Thyroid gland (tissue), 4 donors: ENCODE measurements around the gene OLAH. TPM values are rescaled to one million over a fixed set of nuclear protein-coding genes. Genes with fewer than 3 reads are reported as not detected.

Experiments used
- DNase-seq, 2 donors: peaks; one replicate each; pipeline ENCODE4 v3.0.0-alpha.2; 2019
- H3K27ac ChIP-seq, 3 donors: fragments of 200-600 bp; sonication (generic); 1 replicate in 2 of 3; 2 replicates in 1 of 3; pipeline ENCODE4 v1.5.1; 2016 to 2019; ENCODE audit warnings: mild to moderate bottlenecking in 1 of 3, moderate library complexity in 1 of 3
- H3K27me3 ChIP-seq: fragments of 200-600 bp; sonication (generic); one replicate; pipeline ENCODE4 v1.5.1; 2019
- H3K36me3 ChIP-seq, 2 donors: fragments of 200-600 bp; sonication (generic); one replicate each; pipeline ENCODE4 v1.5.1; 2016 to 2019
- H3K4me1 ChIP-seq, 2 donors: fragments of 200-600 bp; sonication (generic); one replicate each; pipeline ENCODE4 v1.5.1; 2017 to 2019
- H3K4me3 ChIP-seq, 3 donors: fragments of 200-600 bp; sonication (generic); replicated peaks in 1 of 3; 1 replicate in 2 of 3; 2 replicates in 1 of 3; pipeline ENCODE4 v1.5.1; 2016; ENCODE audit warnings: mild to moderate bottlenecking in 1 of 3
- H3K9me3 ChIP-seq: fragments of 200-600 bp; sonication (generic); one replicate; pipeline ENCODE4 v1.5.1; 2017
- CTCF ChIP-seq, 6 experiments: fragments of 200-600 bp in 3 of 6; fragments of 450-650 bp in 3 of 6; sonication (generic) in 3 of 6; IDR thresholded peaks; one replicate each; pipeline ENCODE4 v1.5.1; 2016 to 2019; ENCODE audit warnings: antibody characterized with exemption in 6 of 6, mild to moderate bottlenecking in 2 of 6, inconsistent platforms in 1 of 6, moderate library complexity in 1 of 6
- POLR2A ChIP-seq, 2 donors: fragments of 450-650 bp; IDR thresholded peaks; one replicate each; pipeline ENCODE4 v1.6.1; 2017; ENCODE audit warnings: antibody characterized with exemption in 2 of 2, mild to moderate bottlenecking in 2 of 2, moderate library complexity in 1 of 2
- WGBS, 2 donors: methylation state at CpG; one replicate each; pipeline ENCODE4 v1.1.5; 2017; 5-methylcytosine and 5-hydroxymethylcytosine counted together
- intact Hi-C: fragments of 100-400 bp; cut with DNase I; formaldehyde crosslinking; loops from one replicate; pipeline ENCODE4 v1.15.1; 2023
- total RNA-seq, 4 donors: library from RNA; depleted of rRNA; stranded (reverse); fragments of >200 nt; gene quantifications; one replicate each; pipeline ENCODE4 v1.2.3, GENCODE V29; 2016

Gene OLAH
- total RNA-seq, 4 donors from 2014 or later, result 4.8 TPM; not detected in 3

DNA sequence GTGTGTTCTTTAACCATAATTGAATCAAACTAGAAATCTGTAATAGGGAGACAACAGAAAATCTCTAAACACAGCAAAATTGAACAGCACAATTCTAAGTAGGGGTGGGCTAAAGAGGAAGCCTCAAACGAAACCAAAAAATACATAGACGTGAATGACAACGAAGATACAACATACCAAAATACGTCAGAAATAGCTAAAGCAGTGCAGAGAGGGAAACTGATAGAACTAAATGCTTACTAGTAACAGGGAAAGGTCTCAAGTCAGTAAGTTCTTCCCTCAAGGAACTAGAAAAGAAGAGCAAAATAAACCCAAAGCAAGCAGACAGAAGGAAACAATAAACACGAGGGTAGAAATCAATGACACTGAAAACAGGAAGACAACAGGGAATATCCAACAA is 72.5 kb downstream of the OLAH start:
- no peaks in the 10 kb centered on the region for H3K9me3 ChIP-seq
- H3K4me1 ChIP-seq, result no peaks in the 10 kb centered on the region
- WGBS, 2 donors, result 96 to 98% methylated on average over 5 of the region's 5 CpGs
- TF ChIP-seq CTCF (IDR thresholded peaks at IDR 0.05), result no peak
- no peak for TF ChIP-seq POLR2A (IDR thresholded peaks at IDR 0.05)
- H3K27ac ChIP-seq, result no peak overlapping the region
- H3K27me3 ChIP-seq, result no peaks in the 10 kb centered on the region
- no peak for DNase-seq
- peaks cover 8 to 14% of the 10 kb centered on the region in 2 donors for H3K36me3 ChIP-seq
- intact Hi-C loops, result no loop called here
- H3K4me3 ChIP-seq, result no peak overlapping the region

- no peak for DNase-seq
- Histone ChIP-seq H3K9me3 (no peaks in the 10 kb centered on the region), H3K4me1 (no peaks in the 10 kb centered on the region), H3K4me3 (no peak overlapping the region), H3K36me3 (peaks cover 8 to 9% of the 10 kb centered on the region in 2 donors), H3K27me3 (no peaks in the 10 kb centered on the region), H3K27ac (no peak overlapping the region)
- intact Hi-C loops, result no loop called here
- WGBS, 2 donors, result 70 to 86% methylated on average over 1 of the region's 1 CpG
- no peak for TF ChIP-seq POLR2A (IDR thresholded peaks at IDR 0.05)
- TF ChIP-seq CTCF (IDR thresholded peaks at IDR 0.05), result no peak
Measured at GRCh38 chr10:15118615-15119014, 74.9 kb downstream of the OLAH start.

- Histone ChIP-seq H3K9me3 (no peaks in the 10 kb centered on the region), H3K27ac (no peak overlapping the region), H3K4me3 (no peak overlapping the region), H3K4me1 (no peaks in the 10 kb centered on the region), H3K27me3 (no peaks in the 10 kb centered on the region), H3K36me3 (peaks cover 8 to 9% of the 10 kb centered on the region in 2 donors)
- intact Hi-C loops, result no loop called here
- 95 to 99% methylated on average over 5 of the region's 5 CpGs for WGBS, 2 donors
- DNase-seq, result no peak
- TF ChIP-seq POLR2A (IDR thresholded peaks at IDR 0.05), result no peak
- no peak for TF ChIP-seq CTCF (IDR thresholded peaks at IDR 0.05)
Measured at GRCh38 chr10:15120523-15120922, 76.8 kb downstream of the OLAH start.

DNA sequence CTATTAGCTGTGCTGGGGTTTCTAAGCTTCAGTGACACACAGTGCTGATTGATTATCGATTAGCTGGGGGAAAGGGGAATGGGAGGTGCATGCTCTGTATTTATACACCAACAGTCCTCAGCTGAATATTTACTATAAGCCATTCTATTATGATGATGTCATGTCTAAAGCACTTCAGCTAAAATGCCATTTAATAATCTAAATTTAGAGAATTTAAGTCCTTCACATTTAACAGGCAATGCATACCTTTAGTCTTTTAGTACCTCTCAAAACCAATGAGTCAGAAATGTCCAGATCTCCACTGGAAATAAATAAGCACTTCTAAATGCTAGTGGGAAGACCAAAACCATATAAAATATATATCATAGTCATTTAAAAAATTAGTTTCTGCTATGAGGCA is 78.0 kb downstream of the OLAH start:
- no peak overlapping the region for H3K27ac ChIP-seq
- intact Hi-C loops, result no loop called here
- H3K27me3 ChIP-seq, result no peaks in the 10 kb centered on the region
- TF ChIP-seq CTCF (IDR thresholded peaks at IDR 0.05) (no peak), POLR2A (IDR thresholded peaks at IDR 0.05) (no peak)
- WGBS, 2 donors, result 86 to 100% methylated on average over 1 of the region's 1 CpG
- no peak for DNase-seq
- peaks cover 8 to 9% of the 10 kb centered on the region in 2 donors for H3K36me3 ChIP-seq
- no peaks in the 10 kb centered on the region for H3K4me1 ChIP-seq
- H3K4me3 ChIP-seq, result no peak overlapping the region
- no peaks in the 10 kb centered on the region for H3K9me3 ChIP-seq

DNA sequence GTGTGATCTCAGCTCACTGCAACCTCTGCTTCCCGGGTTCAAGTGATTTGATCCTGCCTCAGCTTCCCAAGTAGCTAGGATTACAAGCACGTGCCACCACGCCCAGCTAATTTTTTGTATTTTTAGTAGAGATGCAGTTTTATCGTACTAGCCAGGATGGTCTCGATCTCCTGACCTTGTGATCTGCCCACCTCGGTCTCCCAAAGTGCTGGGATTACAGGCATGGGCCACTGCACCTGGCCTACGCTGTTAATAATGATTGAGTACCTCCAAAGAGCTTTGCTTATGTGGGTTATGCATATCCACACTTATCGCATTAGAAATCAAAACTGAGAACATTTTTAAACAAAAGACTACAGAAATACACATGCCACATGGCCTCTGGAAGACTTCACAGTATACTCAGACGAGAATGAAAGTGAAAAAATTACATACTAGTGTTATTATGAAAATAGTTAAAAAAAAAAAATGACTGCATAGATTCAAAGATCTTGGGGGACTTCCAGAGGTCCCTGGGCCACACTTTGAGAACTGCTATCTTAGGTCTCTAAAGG is 78.8 kb downstream of the OLAH start:
- Histone ChIP-seq H3K27me3 (no peaks in the 10 kb centered on the region), H3K36me3 (peaks cover 8 to 9% of the 10 kb centered on the region in 2 donors), H3K27ac (no peak overlapping the region), H3K4me1 (no peaks in the 10 kb centered on the region), H3K9me3 (no peaks in the 10 kb centered on the region), H3K4me3 (no peak overlapping the region)
- TF ChIP-seq POLR2A (IDR thresholded peaks at IDR 0.05), result no peak
- WGBS, 2 donors, result 85 to 95% methylated on average over 9 of the region's 9 CpGs
- intact Hi-C loops, result no loop called here
- no peak for DNase-seq

Other genes with a start within 250 kb of the OLAH start
- gene CDNF, start 205.9 kb upstream of the OLAH start, total RNA-seq, result 1 to 10 TPM; 2.6 to 9.4 (median 3.8) TPM
- 10 to 100 TPM; 11.1 to 19.2 (median 16.7) TPM for gene HSPA14, start 205.6 kb upstream of the OLAH start, total RNA-seq
- 10 to 100 TPM in 3 of 4 donors, 1 to 10 TPM in 1; 9.0 to 14.6 (median 11.5) TPM for gene MSANTD7, start 205.6 kb upstream of the OLAH start, total RNA-seq
- 1 to 10 TPM; 5.1 to 9.6 (median 8.7) TPM for gene SUV39H2, start 165.1 kb upstream of the OLAH start, total RNA-seq
- gene DCLRE1C, start 89.8 kb upstream of the OLAH start, total RNA-seq, result 10 to 100 TPM; 14.9 to 19.2 (median 17.2) TPM
- gene MEIG1, start 84.6 kb upstream of the OLAH start, total RNA-seq, result not detected
- 1 to 10 TPM in 2 of 4 donors, under 1 TPM in 2; 0.54 to 1.3 (median 1.0) TPM for gene ACBD7, start 44.8 kb downstream of the OLAH start, total RNA-seq
- 10 to 100 TPM; 17.0 to 28.5 (median 19.3) TPM for gene RPP38, start 53.4 kb downstream of the OLAH start, total RNA-seq
- 10 to 100 TPM in 3 of 4 donors, 1 to 10 TPM in 1; 7.1 to 16.3 (median 11.7) TPM for gene NMT2, start 124.8 kb downstream of the OLAH start, total RNA-seq